ENCODE measurements around the gene LGR4. TPM values are rescaled to one million over a fixed set of nuclear protein-coding genes. Genes with fewer than 3 reads are reported as not detected.

Gene LGR4
- total RNA-seq, 1 experiment from 2014 or later = 99.2 TPM

GRCh38 chr11:27409742-27410141, 62.8 kb downstream of the LGR4 start:
- Histone ChIP-seq H3K4me2 (ENCODE audit: insufficient read depth, insufficient read length, low read length) (no peak overlapping the region), H2BK20ac (ENCODE audit: low read depth, low read length, poor library complexity, severe bottlenecking) (no peak overlapping the region), H3K23me2 (ENCODE audit: insufficient read length, low read depth, low read length, poor library complexity, severe bottlenecking) (no peaks in the 10 kb centered on the region), H2AFZ (ENCODE audit: low read length) (no peak overlapping the region), H2BK12ac (ENCODE audit: insufficient read length, low read depth, low read length) (no peak overlapping the region), H4K8ac (replicated peaks; ENCODE audit: insufficient read length, low read depth, low read length) (no peak overlapping the region), H2BK15ac (ENCODE audit: low read depth, low read length) (no peak overlapping the region), H3K27me3 (ENCODE audit: insufficient read depth, low read length) (no peaks in the 10 kb centered on the region), H3K9ac (ENCODE audit: extremely low read depth, insufficient read length, low read length) (no peak overlapping the region), H4K91ac (ENCODE audit: insufficient read length, low read depth, low read length) (no peak overlapping the region), H3K18ac (ENCODE audit: insufficient read length, low read depth, low read length) (no peak overlapping the region), H3K79me2 (ENCODE audit: insufficient read depth, low read length) (peaks cover 2% of the 10 kb centered on the region; the same call in 1 of the 2 replicates), H3K23ac (ENCODE audit: insufficient read length, low read depth, low read length) (no peak overlapping the region), H4K5ac (ENCODE audit: insufficient read length, low read depth, low read length) (no peak overlapping the region), H3T11ph (ENCODE audit: low read length) (no peak overlapping the region), H3K56ac (ENCODE audit: insufficient read length, low read depth, low read length) (no peak overlapping the region), H3K79me1 (ENCODE audit: insufficient read depth, low read depth, low read length, poor library complexity, severe bottlenecking) (peaks cover 2% of the 10 kb centered on the region), H2AK5ac (ENCODE audit: insufficient read length, low read length) (no peak overlapping the region), H2BK120ac (ENCODE audit: low read depth, low read length, poor library complexity, severe bottlenecking) (no peak overlapping the region), H3K9me3 (ENCODE audit: control insufficient read depth, low read depth, low read length) (no peaks in the 10 kb centered on the region), H3K4ac (ENCODE audit: low read depth, low read length) (no peak overlapping the region), H3K4me1 (ENCODE audit: insufficient read depth, low read length) (no peaks in the 10 kb centered on the region), H3K14ac (ENCODE audit: insufficient read depth, low read length) (no peak overlapping the region), H2BK5ac (ENCODE audit: insufficient read length, low read length) (no peak overlapping the region), H3K27ac (ENCODE audit: insufficient read length, low read depth, low read length) (no peak overlapping the region), H4K20me1 (ENCODE audit: control insufficient read depth, insufficient read depth, insufficient read length) (no peaks in the 10 kb centered on the region)
- no CpG with 5 or more reads among the region's 2 CpGs for whole genome bisulfite sequencing (ENCODE audit: extremely low coverage, insufficient read length, low lambda C conversion rate)
- no peak for DNase-seq
- no peak overlapping the region for H3K4me3 Mint-ChIP-seq
- H3K9me3 Mint-ChIP-seq = no peaks in the 10 kb centered on the region
- TF ChIP-seq CTCF (conservative IDR thresholded peaks at IDR 0.05) = no peak
- no peaks in the 10 kb centered on the region for H3K27me3 Mint-ChIP-seq (ENCODE audit: low read depth)
- H3K4me1 Mint-ChIP-seq = peaks cover 15% of the 10 kb centered on the region in 2 experiments
- peak overlapping the region in 1 of 3 experiments; percentile 52; a peak in 2 of 7 replicates for H3K27ac Mint-ChIP-seq
- H3K36me3 Mint-ChIP-seq (ENCODE audit: insufficient read depth in 1 of 3, low read depth in 3 of 3) = peaks cover 1 to 21% (median 14%) of the 10 kb centered on the region in 3 experiments; a peak in 6 of 7 replicates

Data from H9 (cell line).